ENCODE data around the gene CDKAL1. TPM values are rescaled to one million over a fixed set of nuclear protein-coding genes. Genes with fewer than 3 reads are reported as not detected.

The CDKAL1 gene
- total and polyA plus RNA-seq, 2 of the 8 experiments (the other 6 are each of a cell fraction or from before 2014, with no cell fraction given) = 8.4 to 24.6 TPM

- TF ChIP-seq JUND (IDR thresholded peaks at IDR 0.05; ENCODE audit: low read length) (no peak), EZH2 (IDR thresholded peaks at IDR 0.05; ENCODE audit: low read depth, low read length, severe bottlenecking) (no peak), POU5F1 (IDR thresholded peaks at IDR 0.05; ENCODE audit: low read depth, low read length) (no peak), TAF7 (optimal IDR thresholded peaks at IDR 0.05; ENCODE audit: borderline replicate concordance, low read depth, low read length) (no peak), GABPA (IDR thresholded peaks at IDR 0.05; ENCODE audit: borderline replicate concordance, insufficient read depth, low read length) (no peak), EGR1 (IDR thresholded peaks at IDR 0.05; ENCODE audit: borderline replicate concordance, low read depth, low read length) (no peak)
Observed at GRCh38 chr6:21138336-21139069, 604.2 kb downstream of the CDKAL1 start (continued).

Measured in H1 (cell line).